ENCODE data around the gene GRIA1. TPM values are rescaled to one million over a fixed set of nuclear protein-coding genes. Genes with fewer than 3 reads are reported as not detected.

Gene GRIA1
- total RNA-seq, 1 experiment from 2014 or later, result not detected

- ATAC-seq (no peak), DNase-seq (ENCODE audit: low read depth, low spot score) (no peak)
- Histone ChIP-seq H3K4me1 (ENCODE audit: control insufficient read depth, insufficient read depth, low read length) (no peaks in the 10 kb centered on the region), H3K4me3 (ENCODE audit: low read depth in 2 of 2, low read length in 2 of 2) (no peak overlapping the region), H3K36me3 (ENCODE audit: control insufficient read depth, insufficient read depth, low read length) (no peaks in the 10 kb centered on the region), H3K27me3 (ENCODE audit: control insufficient read depth, insufficient read depth, low read length) (no peaks in the 10 kb centered on the region), H3K9me3 (ENCODE audit: control insufficient read depth, insufficient read depth, low read depth, low read length) (no peaks in the 10 kb centered on the region), H3K27ac (ENCODE audit: low read length) (no peak overlapping the region)
- TF ChIP-seq POLR2AphosphoS5 (IDR thresholded peaks at IDR 0.05; ENCODE audit: low read depth, low read length) (no peak), TCF7L2 (IDR thresholded peaks at IDR 0.05; ENCODE audit: low read depth, low read length) (no peak), SIN3A (IDR thresholded peaks at IDR 0.05; ENCODE audit: borderline replicate concordance, insufficient read depth, low read depth, low read length) (no peak), CTCF (IDR thresholded peaks at IDR 0.05) (no peak)
- in situ Hi-C loops (cut with HindIII; ENCODE audit: low pct_unique_long_range_greater_than_20kb, low sequenced_read_pairs), result no loop called here
- intact Hi-C loops (cut with micrococcal nuclease; ENCODE audit: unreplicated experiment), result no loop called here
- ChIA-PET POLR2A (no interaction called here), CTCF (no interaction called here)
- BruUV-seq (replicated peaks), result no TSS peak
Measured at GRCh38 chr5:153712946-153713345, 222.5 kb downstream of the GRIA1 start.

GRCh38 chr5:153713943-153714342, 223.5 kb downstream of the GRIA1 start:
- no peak for ATAC-seq
- intact Hi-C loops (cut with micrococcal nuclease; ENCODE audit: unreplicated experiment), result no loop called here
- no peaks in the 10 kb centered on the region for H3K9me3 ChIP-seq (ENCODE audit: control insufficient read depth, insufficient read depth, low read depth, low read length)
- H3K4me1 ChIP-seq (ENCODE audit: control insufficient read depth, insufficient read depth, low read length), result no peaks in the 10 kb centered on the region
- H3K27me3 ChIP-seq (ENCODE audit: control insufficient read depth, insufficient read depth, low read length), result no peaks in the 10 kb centered on the region
- no peak for DNase-seq (ENCODE audit: low read depth, low spot score)
- CTCF ChIA-PET, result no interaction called here
- no peak for TF ChIP-seq POLR2AphosphoS5 (IDR thresholded peaks at IDR 0.05; ENCODE audit: low read depth, low read length)
- TF ChIP-seq CTCF (IDR thresholded peaks at IDR 0.05), result no peak
- no peak for TF ChIP-seq REST (IDR thresholded peaks at IDR 0.05; ENCODE audit: insufficient read depth in 1 of 2, low read depth in 2 of 2, low read length in 1 of 2)
- no peak for TF ChIP-seq SIN3A (IDR thresholded peaks at IDR 0.05; ENCODE audit: borderline replicate concordance, insufficient read depth, low read depth, low read length)
- TF ChIP-seq TCF7L2 (IDR thresholded peaks at IDR 0.05; ENCODE audit: low read depth, low read length), result no peak
- no peak overlapping the region for H3K27ac ChIP-seq (ENCODE audit: low read length)
- H3K4me3 ChIP-seq (ENCODE audit: low read depth in 2 of 2, low read length in 2 of 2), result no peak overlapping the region
- BruUV-seq (replicated peaks), result no TSS peak
- POLR2A ChIA-PET, result no interaction called here
- H3K36me3 ChIP-seq (ENCODE audit: control insufficient read depth, insufficient read depth, low read length), result no peaks in the 10 kb centered on the region
- in situ Hi-C loops (cut with HindIII; ENCODE audit: low pct_unique_long_range_greater_than_20kb, low sequenced_read_pairs), result no loop called here
